ENCODE measurements around the gene DAGLB.
"Not testable (repeated sequence)": the region's sequence is repeated elsewhere in the genome, so short reads cannot be mapped to it uniquely, and the experiment has no call there.

The DAGLB gene

GRCh38 chr7:6423942-6424701, 23.6 kb downstream of the DAGLB start:
- peak; percentile 47 for DNase-seq

- DNase-seq: no peak
Measured at GRCh38 chr7:6422926-6423632, 24.7 kb downstream of the DAGLB start.

GRCh38 chr7:6422095-6422494, 25.7 kb downstream of the DAGLB start:
- no peak for DNase-seq

GRCh38 chr7:6420680-6421079, 27.1 kb downstream of the DAGLB start:
- no peak for DNase-seq

GRCh38 chr7:6419310-6419773, 28.4 kb downstream of the DAGLB start:
- DNase-seq: peak; percentile 70

GRCh38 chr7:6417408-6417807, 30.3 kb downstream of the DAGLB start:
- DNase-seq: no peak

GRCh38 chr7:6416516-6417145, 31.1 kb downstream of the DAGLB start:
- DNase-seq: no peak

- no peak for DNase-seq
Measured at GRCh38 chr7:6413637-6414036, 34.1 kb downstream of the DAGLB start.

- DNase-seq: no peak
Measured at GRCh38 chr7:6409944-6410693, 37.6 kb downstream of the DAGLB start.

- no peak for DNase-seq
Measured at GRCh38 chr7:6409091-6409490, 38.7 kb downstream of the DAGLB start.

GRCh38 chr7:6407434-6407833, 40.3 kb downstream of the DAGLB start:
- DNase-seq: no peak

GRCh38 chr7:6406121-6406520, 41.6 kb downstream of the DAGLB start:
- DNase-seq: no peak

GRCh38 chr7:6403907-6404306, 43.8 kb downstream of the DAGLB start:
- no peak for DNase-seq

- DNase-seq: no peak
Measured at GRCh38 chr7:6402741-6403140, 45.0 kb downstream of the DAGLB start.

- DNase-seq: no peak
Measured at GRCh38 chr7:6402041-6402440, 45.7 kb downstream of the DAGLB start.

- no peak for DNase-seq
Measured at GRCh38 chr7:6401536-6401935, 46.2 kb downstream of the DAGLB start.

GRCh38 chr7:6400243-6401105, 47.3 kb downstream of the DAGLB start:
- not testable (repeated sequence) for DNase-seq

GRCh38 chr7:6399351-6399750, 48.4 kb downstream of the DAGLB start:
- no peak for DNase-seq

- DNase-seq: no peak
Measured at GRCh38 chr7:6398943-6399342, 48.8 kb downstream of the DAGLB start.

GRCh38 chr7:6397759-6398495, 49.8 kb downstream of the DAGLB start:
- DNase-seq: not testable (repeated sequence)

- DNase-seq: no peak
Measured at GRCh38 chr7:6395898-6396595, 51.7 kb downstream of the DAGLB start.
